C4-2B (cell line): ENCODE measurements around the gene RC3H2.

Source experiments
- H3K27ac ChIP-seq: fragments of 450-650 bp; 2 replicates; pipeline ENCODE4 v1.5.1; 2017
- CTCF ChIP-seq: fragments of 450-650 bp; conservative IDR thresholded peaks from 2 replicates; pipeline ENCODE4 v1.5.1; 2017; ENCODE audit warnings: mild to moderate bottlenecking
- ZFX ChIP-seq: fragments of 450-650 bp; IDR thresholded peaks from 2 replicates; pipeline ENCODE4 v1.6.1; 2017

RC3H2 gene

GRCh38 chr9:122904823-122905710 is at the start of gene RC3H2:
RC3H2 (minus strand) TSS chr9:122905359; CDS start chr9:122897509, 7,850 bp downstream.
- TF ChIP-seq ZFX (peak; percentile 96), CTCF (no peak)
- peak within 1 kb of the TSS; percentile 90 for H3K27ac ChIP-seq

GRCh38 chr9:122954253-122954691 is 49.1 kb upstream of the RC3H2 start:
- no peak for TF ChIP-seq CTCF
- no peak for TF ChIP-seq ZFX
- no peak overlapping the region for H3K27ac ChIP-seq

- no peak for TF ChIP-seq ZFX
- no peak for TF ChIP-seq CTCF
- no peak overlapping the region for H3K27ac ChIP-seq
Measured at GRCh38 chr9:122951056-122951455, 45.9 kb upstream of the RC3H2 start.

- no peak overlapping the region for H3K27ac ChIP-seq
- TF ChIP-seq ZFX (no peak), CTCF (no peak)
Measured at GRCh38 chr9:122950263-122950662, 45.1 kb upstream of the RC3H2 start.

GRCh38 chr9:122949696-122950095 is 44.5 kb upstream of the RC3H2 start:
- no peak overlapping the region for H3K27ac ChIP-seq
- TF ChIP-seq CTCF (no peak), ZFX (no peak)

GRCh38 chr9:122948313-122948712 is 43.2 kb upstream of the RC3H2 start:
- TF ChIP-seq CTCF (no peak), ZFX (no peak)
- no peak overlapping the region for H3K27ac ChIP-seq

GRCh38 chr9:122946461-122947005 is 41.4 kb upstream of the RC3H2 start:
- no peak overlapping the region for H3K27ac ChIP-seq
- no peak for TF ChIP-seq CTCF
- no peak for TF ChIP-seq ZFX
